B cell (primary cell): ENCODE results near the gene PITRM1. TPM values are rescaled to one million over a fixed set of nuclear protein-coding genes. Genes with fewer than 3 reads are reported as not detected.

Source experiments
- ATAC-seq: fragments of 200-7000 bp; cut with Tn5 transposase; one replicate; pipeline ENCODE4 v1.10.0; 2021; ENCODE audit warnings: low read depth, mild to moderate bottlenecking, moderate number of reproducible peaks, moderate library complexity
- CTCF ChIA-PET: fragments of 350-600 bp; sonication (Branson Sonifier 250); formaldehyde crosslinking; loops from one replicate; lab custom pipeline; 2021; ENCODE audit warnings: antibody characterized with exemption, inconsistent platforms; lab: Charles Lee
- POLR2A ChIA-PET: fragments of 350-600 bp; sonication (Branson Sonifier 250); formaldehyde crosslinking; loops from one replicate; lab custom pipeline; 2021; ENCODE audit warnings: antibody characterized with exemption; lab: Charles Lee
- DNase-seq: peaks from one replicate; pipeline ENCODE4 v3.0.0; 2013
- H2AFZ ChIP-seq: 2 replicates; pipeline ENCODE4 v1.6.1; 2012; ENCODE audit warnings: mild to moderate bottlenecking, low read depth, low read length; ENCODE audit not compliant: insufficient read depth, poor library complexity, severe bottlenecking
- H3K27ac ChIP-seq, 2 donors: 1 replicate in 1 of 2; 2 replicates in 1 of 2; pipeline ENCODE4 v1.5.1; 2012 to 2013; ENCODE audit warnings: low read length in 2 of 2, mild to moderate bottlenecking in 2 of 2, moderate library complexity in 1 of 2
- H3K27me3 ChIP-seq, 4 experiments: fragments of 200-600 bp in 1 of 4; sonication (generic) in 1 of 4; replicated peaks in 1 of 4; 1 replicate in 2 of 4; 2 replicates in 2 of 4; pipeline versions ENCODE4 v1.6.1 to v1.7.0; 2013 to 2016; ENCODE audit warnings: low read length in 3 of 4, mild to moderate bottlenecking in 2 of 4, mixed read lengths in 1 of 4, moderate library complexity in 1 of 4; ENCODE audit not compliant: insufficient read depth in 4 of 4, control insufficient read depth in 3 of 4; ENCODE audit errors: control extremely low read depth in 1 of 4
- H3K36me3 ChIP-seq, 2 experiments: replicated peaks in 1 of 2; 1 replicate in 1 of 2; 2 replicates in 1 of 2; pipeline versions ENCODE4 v1.6.1 to v1.7.1; 2013; ENCODE audit warnings: low read length in 1 of 2; ENCODE audit not compliant: insufficient read depth in 2 of 2, control insufficient read depth in 1 of 2; ENCODE audit errors: control extremely low read depth in 1 of 2, extremely low read depth in 1 of 2
- H3K4me1 ChIP-seq, 2 donors: fragments of 200-600 bp in 1 of 2; sonication (generic) in 1 of 2; 1 replicate in 1 of 2; 2 replicates in 1 of 2; pipeline versions ENCODE4 v1.5.1 to v1.6.1; 2013 to 2017; ENCODE audit warnings: low read length in 2 of 2; ENCODE audit not compliant: control insufficient read depth in 2 of 2, insufficient read depth in 2 of 2
- H3K4me2 ChIP-seq: replicated peaks from 2 replicates; pipeline ENCODE3; 2012; ENCODE audit warnings: mild to moderate bottlenecking, low read depth, low read length; ENCODE audit not compliant: poor library complexity, severe bottlenecking
- H3K4me3 ChIP-seq, 5 experiments: fragments of 200-600 bp in 1 of 5; sonication (generic) in 1 of 5; 1 replicate in 3 of 5; 2 replicates in 2 of 5; pipeline versions ENCODE4 v1.5.1 to v1.7.0; 2011 to 2016; ENCODE audit warnings: low read length in 4 of 5, mild to moderate bottlenecking in 4 of 5, low read depth in 2 of 5, control low read depth in 1 of 5, moderate library complexity in 1 of 5; ENCODE audit not compliant: insufficient read depth in 1 of 5; ENCODE audit errors: control extremely low read depth in 1 of 5, extremely low read depth in 1 of 5
- H3K79me2 ChIP-seq: fragments of 200-600 bp; sonication (generic); one replicate; pipeline ENCODE4 v1.6.0; 2016; ENCODE audit warnings: low read length; ENCODE audit not compliant: control insufficient read depth, insufficient read depth
- H3K9ac ChIP-seq: fragments of 200-600 bp; sonication (generic); 2 replicates; pipeline ENCODE4 v1.6.1; 2017; ENCODE audit warnings: mild to moderate bottlenecking, low read length, moderate library complexity
- H3K9me3 ChIP-seq, 3 donors: one replicate each; pipeline versions ENCODE4 v1.6.1 to v1.7.1; 2013; ENCODE audit warnings: low read length in 2 of 3; ENCODE audit not compliant: control insufficient read depth in 2 of 3, insufficient read depth in 1 of 3; ENCODE audit errors: control extremely low read depth in 1 of 3
- H4K20me1 ChIP-seq: 2 replicates; pipeline ENCODE4 v1.6.0; 2012; ENCODE audit warnings: mild to moderate bottlenecking, low read length; ENCODE audit not compliant: insufficient read depth, control insufficient read depth, poor library complexity, severe bottlenecking
- H3K27ac Mint-ChIP-seq: one replicate; pipeline ENCODE4 v1.8.0; 2021; ENCODE audit warnings: mixed read lengths
- H3K27me3 Mint-ChIP-seq: one replicate; pipeline ENCODE4 v1.8.0; 2021; ENCODE audit warnings: mixed read lengths
- H3K4me1 Mint-ChIP-seq: one replicate; pipeline ENCODE4 v1.8.0; 2021; ENCODE audit warnings: mixed read lengths
- H3K4me3 Mint-ChIP-seq: one replicate; pipeline ENCODE4 v1.8.0; 2021; ENCODE audit warnings: mixed read lengths
- H3K9me3 Mint-ChIP-seq: one replicate; pipeline ENCODE4 v1.8.0; 2022; ENCODE audit warnings: mixed read lengths; ENCODE audit not compliant: insufficient read depth
- EZH2 ChIP-seq: IDR thresholded peaks from 2 replicates; pipeline ENCODE4 v1.6.1; 2012; ENCODE audit warnings: borderline replicate concordance, low read depth, mild to moderate bottlenecking, moderate library complexity, low read length; ENCODE audit not compliant: insufficient read depth, poor library complexity, severe bottlenecking
- WGBS: methylation state at CpG from one replicate; pipeline ENCODE4 v1.1.5; 2013; ENCODE audit warnings: missing lambda C conversion rate; ENCODE audit not compliant: insufficient coverage; 5-methylcytosine and 5-hydroxymethylcytosine counted together
- intact Hi-C: fragments of 100-400 bp; cut with micrococcal nuclease; formaldehyde crosslinking; loops from one replicate; pipeline ENCODE4 v1.10.0; 2022
- polyA plus RNA-seq: library from polyadenylated mRNA; depleted of rRNA; stranded (reverse); fragments of >200 nt; gene quantifications from 2 replicates; pipeline ENCODE4 v1.2.3, GENCODE V29; 2012
- total RNA-seq, 2 donors: library from RNA; stranded (reverse); fragments of 120-200 nt in 1 of 2; gene quantifications; 1 replicate in 1 of 2; 2 replicates in 1 of 2; pipeline versions ENCODE4 v1.2.3 to v1.2.4, GENCODE V29; 2013 to 2022
- TF ChIP-seq, protein P1 (sequence below): fragments of 200-600 bp; IDR thresholded peaks from one replicate; pipeline ENCODE4 v1.8.0; 2022; ENCODE audit warnings: antibody characterized with exemption, mild to moderate bottlenecking

Gene PITRM1
- total and polyA plus RNA-seq, 2 donors (not counting 1 experiment from before 2014, with no cell fraction given), result 50.7 to 71.1 TPM

DNA sequence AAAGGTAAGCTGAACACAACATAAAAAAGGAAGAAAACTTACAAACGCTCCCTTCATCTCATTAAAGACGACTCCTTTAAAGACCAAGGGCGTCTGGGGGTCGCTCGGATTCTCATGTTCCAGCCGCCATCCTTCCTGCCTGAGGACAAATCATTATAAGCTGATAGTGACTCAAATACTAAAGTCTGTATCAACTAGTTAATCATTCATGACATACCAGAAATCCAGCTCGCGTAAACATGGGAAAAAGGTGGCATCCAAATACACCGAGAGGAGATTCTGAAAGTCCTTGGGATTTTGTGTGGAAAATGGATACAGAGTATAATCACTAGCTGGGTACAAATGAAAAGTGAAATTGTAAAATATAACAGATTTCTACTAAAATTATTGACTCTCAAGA, 7.4 kb downstream of the PITRM1 start:
- POLR2A ChIA-PET, result no interaction called here
- no peak overlapping the region for H3K27ac Mint-ChIP-seq
- CTCF ChIA-PET, result interaction anchor here (0.5 kb wide), 1 partner anchor 379 kb away, joined by 5 read pairs; no protein-coding TSS in a partner anchor
- no peak overlapping the region for H3K4me3 ChIP-seq
- H3K79me2 ChIP-seq, result peaks cover 12% of the 10 kb centered on the region
- no peak for ATAC-seq
- no peaks in the 10 kb centered on the region for H3K9me3 Mint-ChIP-seq
- H3K27me3 Mint-ChIP-seq, result no peaks in the 10 kb centered on the region
- H4K20me1 ChIP-seq, result no peaks in the 10 kb centered on the region
- no peak overlapping the region for H3K4me2 ChIP-seq
- peaks cover 3 to 83% of the 10 kb centered on the region in 2 experiments for H3K36me3 ChIP-seq
- no peak for DNase-seq
- no peak overlapping the region for H3K27ac ChIP-seq
- H3K4me3 Mint-ChIP-seq, result no peak overlapping the region
- TF ChIP-seq EZH2, result no peak
- TF ChIP-seq, protein P1, sequence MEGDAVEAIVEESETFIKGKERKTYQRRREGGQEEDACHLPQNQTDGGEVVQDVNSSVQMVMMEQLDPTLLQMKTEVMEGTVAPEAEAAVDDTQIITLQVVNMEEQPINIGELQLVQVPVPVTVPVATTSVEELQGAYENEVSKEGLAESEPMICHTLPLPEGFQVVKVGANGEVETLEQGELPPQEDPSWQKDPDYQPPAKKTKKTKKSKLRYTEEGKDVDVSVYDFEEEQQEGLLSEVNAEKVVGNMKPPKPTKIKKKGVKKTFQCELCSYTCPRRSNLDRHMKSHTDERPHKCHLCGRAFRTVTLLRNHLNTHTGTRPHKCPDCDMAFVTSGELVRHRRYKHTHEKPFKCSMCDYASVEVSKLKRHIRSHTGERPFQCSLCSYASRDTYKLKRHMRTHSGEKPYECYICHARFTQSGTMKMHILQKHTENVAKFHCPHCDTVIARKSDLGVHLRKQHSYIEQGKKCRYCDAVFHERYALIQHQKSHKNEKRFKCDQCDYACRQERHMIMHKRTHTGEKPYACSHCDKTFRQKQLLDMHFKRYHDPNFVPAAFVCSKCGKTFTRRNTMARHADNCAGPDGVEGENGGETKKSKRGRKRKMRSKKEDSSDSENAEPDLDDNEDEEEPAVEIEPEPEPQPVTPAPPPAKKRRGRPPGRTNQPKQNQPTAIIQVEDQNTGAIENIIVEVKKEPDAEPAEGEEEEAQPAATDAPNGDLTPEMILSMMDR, result no peak
- H3K4me1 Mint-ChIP-seq, result peaks cover 4% of the 10 kb centered on the region
- H3K4me1 ChIP-seq, result no peaks in the 10 kb centered on the region
- H2AFZ ChIP-seq, result no peak overlapping the region
- H3K9ac ChIP-seq, result no peak overlapping the region
- no peaks in the 10 kb centered on the region for H3K27me3 ChIP-seq
- intact Hi-C loops, result no loop called here
- WGBS, result 94% methylated on average over 5 of the region's 9 CpGs
- H3K9me3 ChIP-seq, result no peaks in the 10 kb centered on the region

DNA sequence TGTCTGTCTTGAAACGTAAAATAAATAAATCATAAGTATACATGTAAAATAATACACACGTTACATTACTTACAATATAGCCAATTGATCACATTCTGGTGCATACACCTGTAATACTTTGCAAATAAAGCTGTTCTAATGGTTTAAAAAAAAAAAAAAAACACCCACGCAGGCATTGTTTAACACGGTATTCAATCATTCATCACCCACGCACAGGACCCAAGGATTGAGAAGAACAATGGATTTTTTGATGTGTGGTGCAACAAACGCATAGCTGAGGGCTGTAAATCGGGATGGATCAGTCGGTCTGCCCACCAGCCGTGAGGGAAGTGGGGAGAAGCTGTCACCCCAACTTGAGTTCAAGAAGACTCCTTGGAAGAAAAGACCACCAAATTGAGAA, 8.7 kb downstream of the PITRM1 start:
- Mint-ChIP-seq H3K9me3 (no peaks in the 10 kb centered on the region), H3K27ac (no peak overlapping the region), H3K27me3 (no peaks in the 10 kb centered on the region), H3K4me1 (no peaks in the 10 kb centered on the region), H3K4me3 (no peak overlapping the region)
- no peak for DNase-seq
- no peaks in the 10 kb centered on the region for H3K4me1 ChIP-seq
- no peak overlapping the region for H3K4me2 ChIP-seq
- no peak overlapping the region for H3K9ac ChIP-seq
- no peaks in the 10 kb centered on the region for H3K27me3 ChIP-seq
- TF ChIP-seq, protein P1, result no peak
- no peak for TF ChIP-seq EZH2
- no peak for ATAC-seq
- intact Hi-C loops, result no loop called here
- 98% methylated on average over 4 of the region's 9 CpGs for WGBS
- H2AFZ ChIP-seq, result no peak overlapping the region
- ChIA-PET POLR2A (no interaction called here), CTCF (no interaction called here)
- no peaks in the 10 kb centered on the region for H4K20me1 ChIP-seq
- H3K4me3 ChIP-seq, result no peak overlapping the region
- no peak overlapping the region for H3K27ac ChIP-seq
- peaks cover 7% of the 10 kb centered on the region for H3K79me2 ChIP-seq
- H3K36me3 ChIP-seq, result peaks cover 13 to 85% of the 10 kb centered on the region in 2 experiments
- H3K9me3 ChIP-seq, result no peaks in the 10 kb centered on the region
